Panc1 (cell line): ENCODE data around the gene PEX16.

ENCODE experiments used
- POLR2AphosphoS5 ChIP-seq: IDR thresholded peaks from 2 replicates; pipeline ENCODE4 v1.6.1; 2012; ENCODE audit warnings: mild to moderate bottlenecking, low read depth, low read length, moderate library complexity
- SIN3A ChIP-seq: IDR thresholded peaks from 2 replicates; pipeline ENCODE4 v1.6.1; 2012; ENCODE audit warnings: low read depth, mild to moderate bottlenecking, low read length, moderate library complexity, borderline replicate concordance; ENCODE audit not compliant: insufficient read depth
- TF ChIP-seq, protein P1 (sequence below): fragments of 450-650 bp; IDR thresholded peaks from 2 replicates; pipeline ENCODE4 v1.5.1; 2017; ENCODE audit warnings: mild to moderate bottlenecking
- TF ChIP-seq, protein P2 (sequence below), 2 experiments: IDR thresholded peaks; 2 replicates each; pipeline ENCODE4 v1.6.1; 2011 to 2012; ENCODE audit warnings: low read depth in 2 of 2, control low read depth in 1 of 2, low read length in 1 of 2, mild to moderate bottlenecking in 1 of 2, moderate library complexity in 1 of 2; ENCODE audit not compliant: insufficient read depth in 1 of 2

DNA sequence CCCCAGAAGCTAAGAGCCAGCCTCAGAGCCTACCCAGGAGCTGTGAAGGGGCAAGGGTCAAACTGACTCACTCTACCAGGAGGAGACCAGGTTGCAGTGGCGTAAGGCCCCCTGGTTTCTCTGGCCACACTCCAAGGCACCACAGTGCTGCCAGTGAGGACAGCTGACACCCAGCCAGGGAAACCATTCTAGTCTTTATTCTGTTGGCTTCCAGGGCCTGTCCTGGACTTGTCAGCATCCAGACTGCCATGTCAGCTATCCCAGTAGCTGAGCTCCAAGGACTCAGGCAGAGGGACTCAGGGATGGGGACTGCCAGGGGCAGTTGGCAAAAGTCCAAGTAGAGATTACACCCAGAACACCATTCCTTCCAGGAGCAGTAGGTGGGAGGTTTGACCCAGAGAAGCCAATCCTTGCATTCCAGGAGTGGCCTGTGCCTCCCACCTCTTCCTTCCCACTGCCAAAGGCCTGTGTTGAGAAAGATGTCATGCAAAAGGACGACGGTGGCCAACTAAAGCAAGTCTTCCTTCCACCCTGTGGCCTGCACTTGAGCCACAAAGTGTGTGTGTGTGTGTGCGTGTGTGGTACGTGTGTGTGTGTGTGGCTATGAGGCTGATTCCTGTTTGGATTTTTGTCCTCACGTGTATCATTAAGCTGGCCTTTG, 35.8 kb downstream of the PEX16 start:
- TF ChIP-seq, protein P1, sequence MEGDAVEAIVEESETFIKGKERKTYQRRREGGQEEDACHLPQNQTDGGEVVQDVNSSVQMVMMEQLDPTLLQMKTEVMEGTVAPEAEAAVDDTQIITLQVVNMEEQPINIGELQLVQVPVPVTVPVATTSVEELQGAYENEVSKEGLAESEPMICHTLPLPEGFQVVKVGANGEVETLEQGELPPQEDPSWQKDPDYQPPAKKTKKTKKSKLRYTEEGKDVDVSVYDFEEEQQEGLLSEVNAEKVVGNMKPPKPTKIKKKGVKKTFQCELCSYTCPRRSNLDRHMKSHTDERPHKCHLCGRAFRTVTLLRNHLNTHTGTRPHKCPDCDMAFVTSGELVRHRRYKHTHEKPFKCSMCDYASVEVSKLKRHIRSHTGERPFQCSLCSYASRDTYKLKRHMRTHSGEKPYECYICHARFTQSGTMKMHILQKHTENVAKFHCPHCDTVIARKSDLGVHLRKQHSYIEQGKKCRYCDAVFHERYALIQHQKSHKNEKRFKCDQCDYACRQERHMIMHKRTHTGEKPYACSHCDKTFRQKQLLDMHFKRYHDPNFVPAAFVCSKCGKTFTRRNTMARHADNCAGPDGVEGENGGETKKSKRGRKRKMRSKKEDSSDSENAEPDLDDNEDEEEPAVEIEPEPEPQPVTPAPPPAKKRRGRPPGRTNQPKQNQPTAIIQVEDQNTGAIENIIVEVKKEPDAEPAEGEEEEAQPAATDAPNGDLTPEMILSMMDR = no peak
- TF ChIP-seq, protein P2, sequence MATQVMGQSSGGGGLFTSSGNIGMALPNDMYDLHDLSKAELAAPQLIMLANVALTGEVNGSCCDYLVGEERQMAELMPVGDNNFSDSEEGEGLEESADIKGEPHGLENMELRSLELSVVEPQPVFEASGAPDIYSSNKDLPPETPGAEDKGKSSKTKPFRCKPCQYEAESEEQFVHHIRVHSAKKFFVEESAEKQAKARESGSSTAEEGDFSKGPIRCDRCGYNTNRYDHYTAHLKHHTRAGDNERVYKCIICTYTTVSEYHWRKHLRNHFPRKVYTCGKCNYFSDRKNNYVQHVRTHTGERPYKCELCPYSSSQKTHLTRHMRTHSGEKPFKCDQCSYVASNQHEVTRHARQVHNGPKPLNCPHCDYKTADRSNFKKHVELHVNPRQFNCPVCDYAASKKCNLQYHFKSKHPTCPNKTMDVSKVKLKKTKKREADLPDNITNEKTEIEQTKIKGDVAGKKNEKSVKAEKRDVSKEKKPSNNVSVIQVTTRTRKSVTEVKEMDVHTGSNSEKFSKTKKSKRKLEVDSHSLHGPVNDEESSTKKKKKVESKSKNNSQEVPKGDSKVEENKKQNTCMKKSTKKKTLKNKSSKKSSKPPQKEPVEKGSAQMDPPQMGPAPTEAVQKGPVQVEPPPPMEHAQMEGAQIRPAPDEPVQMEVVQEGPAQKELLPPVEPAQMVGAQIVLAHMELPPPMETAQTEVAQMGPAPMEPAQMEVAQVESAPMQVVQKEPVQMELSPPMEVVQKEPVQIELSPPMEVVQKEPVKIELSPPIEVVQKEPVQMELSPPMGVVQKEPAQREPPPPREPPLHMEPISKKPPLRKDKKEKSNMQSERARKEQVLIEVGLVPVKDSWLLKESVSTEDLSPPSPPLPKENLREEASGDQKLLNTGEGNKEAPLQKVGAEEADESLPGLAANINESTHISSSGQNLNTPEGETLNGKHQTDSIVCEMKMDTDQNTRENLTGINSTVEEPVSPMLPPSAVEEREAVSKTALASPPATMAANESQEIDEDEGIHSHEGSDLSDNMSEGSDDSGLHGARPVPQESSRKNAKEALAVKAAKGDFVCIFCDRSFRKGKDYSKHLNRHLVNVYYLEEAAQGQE (IDR thresholded peaks at IDR 0.05; ENCODE audit: insufficient read depth in 1 of 2, low read depth in 2 of 2, low read length in 1 of 2) = no peak
- no peak for TF ChIP-seq POLR2AphosphoS5
- no peak for TF ChIP-seq SIN3A
